Endothelial cell of umbilical vein (primary cell): Measurements from ENCODE around the gene ATP13A2. TPM values are rescaled to one million over a fixed set of nuclear protein-coding genes. Genes with fewer than 3 reads are reported as not detected.

Experiments used
- BruUV-seq: library from RNA; stranded (reverse); fragments of 400-500 nt; replicated peaks from 2 replicates; lab custom pipeline; 2021; lab: Mats Ljungman, UMichigan
- CTCF ChIA-PET: fragments of 300-600, 350-600 bp; sonication (Branson Sonifier 250); formaldehyde crosslinking; loops from one replicate; lab custom pipeline; 2021; ENCODE audit warnings: antibody characterized with exemption, inconsistent platforms; lab: Charles Lee
- POLR2A ChIA-PET: fragments of 300-600, 350-600 bp; sonication (Branson Sonifier 250); formaldehyde crosslinking; loops from one replicate; lab custom pipeline; 2021; ENCODE audit warnings: antibody characterized with exemption, inconsistent platforms; lab: Charles Lee
- DNase-seq: peaks from one replicate; pipeline ENCODE4 v3.0.0-alpha.2; 2011; ENCODE audit warnings: low read depth, low spot score
- FAIRE-seq: peaks from 2 replicates; lab custom pipeline; 2011; peaks lifted over from hg19 to GRCh38; lab: Jason Lieb, UNC
- H2AFZ ChIP-seq: 2 replicates; pipeline ENCODE4 v1.6.0; 2012; ENCODE audit warnings: low read depth, low read length, control low read depth, inconsistent platforms
- H3K27ac ChIP-seq: 2 replicates; pipeline ENCODE4 v1.5.1; 2011; ENCODE audit warnings: low read depth, mild to moderate bottlenecking, control low read depth, low read length, moderate library complexity; ENCODE audit not compliant: insufficient read depth
- H3K27me3 ChIP-seq, 2 experiments: 2 replicates each; pipeline versions ENCODE4 v1.6.0 to v1.6.1; 2011; ENCODE audit warnings: low read length in 2 of 2, mixed read lengths in 1 of 2; ENCODE audit not compliant: control insufficient read depth in 2 of 2, insufficient read depth in 2 of 2
- H3K36me3 ChIP-seq, 2 experiments: 2 replicates in 1 of 2; 3 replicates in 1 of 2; pipeline ENCODE4 v1.5.1; 2011; ENCODE audit warnings: low read length in 2 of 2, mild to moderate bottlenecking in 1 of 2, moderate library complexity in 1 of 2; ENCODE audit not compliant: control insufficient read depth in 2 of 2, insufficient read depth in 2 of 2; ENCODE audit errors: extremely low read depth in 1 of 2
- H3K4me1 ChIP-seq: 3 replicates; pipeline ENCODE4 v1.5.1; 2011; ENCODE audit warnings: mild to moderate bottlenecking, low read length; ENCODE audit not compliant: control insufficient read depth, insufficient read depth; ENCODE audit errors: extremely low read depth
- H3K4me2 ChIP-seq: 2 replicates; pipeline ENCODE4 v1.6.1; 2011; ENCODE audit warnings: low read length, control low read depth, mixed read lengths; ENCODE audit not compliant: insufficient read depth
- H3K4me3 ChIP-seq, 3 experiments: fragments of 200-600 bp in 1 of 3; sonication (generic), shearing (Covaris generic) in 1 of 3; replicated peaks in 1 of 3; 2 replicates each; pipeline ENCODE4 v1.5.1; 2011 to 2016; ENCODE audit warnings: control low read depth in 3 of 3, low read length in 3 of 3, mild to moderate bottlenecking in 2 of 3, inconsistent platforms in 1 of 3, low read depth in 1 of 3, moderate library complexity in 1 of 3; ENCODE audit not compliant: insufficient read depth in 1 of 3
- H3K79me2 ChIP-seq: 2 replicates; pipeline ENCODE4 v1.6.0; 2012; ENCODE audit warnings: low read length, inconsistent platforms; ENCODE audit not compliant: control insufficient read depth, insufficient read depth
- H3K9ac ChIP-seq: replicated peaks from 2 replicates; pipeline ENCODE3; 2011; ENCODE audit warnings: low read length, control low read depth; ENCODE audit not compliant: insufficient read depth; ENCODE audit errors: extremely low read depth
- H3K9me1 ChIP-seq: replicated peaks from 3 replicates; pipeline ENCODE4 v1.6.0; 2011; ENCODE audit warnings: mild to moderate bottlenecking, low read length; ENCODE audit not compliant: control insufficient read depth, insufficient read depth; ENCODE audit errors: extremely low read depth
- H3K9me3 ChIP-seq: replicated peaks from 2 replicates; pipeline ENCODE4 v1.5.1; 2012; ENCODE audit warnings: low read length, inconsistent platforms; ENCODE audit not compliant: control insufficient read depth, insufficient read depth
- H4K20me1 ChIP-seq: replicated peaks from 2 replicates; pipeline ENCODE3; 2011; ENCODE audit warnings: mild to moderate bottlenecking, low read length; ENCODE audit not compliant: control insufficient read depth, insufficient read depth; ENCODE audit errors: extremely low read depth
- EZH2 ChIP-seq: IDR thresholded peaks from 2 replicates; pipeline ENCODE4 v1.6.1; 2012; ENCODE audit warnings: borderline replicate concordance, low read depth, mild to moderate bottlenecking, moderate library complexity, low read length, inconsistent platforms; ENCODE audit not compliant: severe bottlenecking
- FOS ChIP-seq: IDR thresholded peaks from 2 replicates; pipeline ENCODE4 v1.6.1; 2011; ENCODE audit warnings: mild to moderate bottlenecking, low read length, moderate library complexity, borderline replicate concordance; ENCODE audit not compliant: insufficient read depth
- GATA2 ChIP-seq: IDR thresholded peaks from 2 replicates; pipeline ENCODE4 v1.7.0; 2011; ENCODE audit warnings: low read depth, mild to moderate bottlenecking, moderate library complexity, mixed read lengths, low read length; ENCODE audit not compliant: insufficient read length, insufficient read depth
- JUN ChIP-seq: IDR thresholded peaks from 2 replicates; pipeline ENCODE4 v1.6.1; 2011; ENCODE audit warnings: borderline replicate concordance, low read depth; ENCODE audit not compliant: insufficient read length, insufficient read depth
- MAX ChIP-seq: IDR thresholded peaks from 2 replicates; pipeline ENCODE4 v1.6.1; 2011; ENCODE audit not compliant: insufficient read depth, insufficient read length
- MYC ChIP-seq: IDR thresholded peaks from one replicate; pipeline ENCODE4 v1.6.1; 2011; ENCODE audit warnings: mild to moderate bottlenecking, low read depth, low read length
- POLR2A ChIP-seq: IDR thresholded peaks from 2 replicates; pipeline ENCODE4 v1.6.1; 2012; ENCODE audit warnings: low read depth, mild to moderate bottlenecking, control low read depth, low read length
- POLR2AphosphoS5 ChIP-seq: IDR thresholded peaks from 2 replicates; pipeline ENCODE4 v1.6.1; 2012; ENCODE audit warnings: low read depth, mild to moderate bottlenecking, control low read depth, low read length, moderate library complexity; ENCODE audit not compliant: insufficient read depth
- dilution Hi-C: fragments of 300-500 bp; cut with MboI; formaldehyde crosslinking; loops from one replicate; pipeline ENCODE4 v1.15.0; 2019; ENCODE audit warnings: low sequenced_read_pairs; ENCODE audit not compliant: extremely low pct_ligation_motif_present
- intact Hi-C: fragments of 100-400 bp; cut with micrococcal nuclease; formaldehyde crosslinking; loops from one replicate; pipeline ENCODE4 v1.10.0; 2022
- polyA plus RNA-seq, 4 experiments: library from polyadenylated mRNA; depleted of rRNA in 3 of 4; stranded (reverse) in 3 of 4; unstranded in 1 of 4; fragments of >200 nt; gene quantifications; 2 replicates each; pipeline versions ENCODE4 v1.2.1 to v1.2.3, GENCODE V29; 2011 to 2012; ENCODE audit warnings: missing spikeins in 1 of 4
- total RNA-seq: library from RNA; stranded (reverse); gene quantifications from 2 replicates; pipeline ENCODE4 v1.2.3, GENCODE V29; 2021
- TF ChIP-seq, protein P1 (sequence below), 2 donors: IDR thresholded peaks; 1 replicate in 1 of 2; 2 replicates in 1 of 2; pipeline ENCODE4 v1.5.1; 2011; ENCODE audit warnings: low read length in 2 of 2, mild to moderate bottlenecking in 2 of 2, moderate library complexity in 2 of 2, control low read depth in 1 of 2, inconsistent platforms in 1 of 2, low read depth in 1 of 2; ENCODE audit not compliant: insufficient read depth in 1 of 2; ENCODE audit errors: extremely low read depth in 1 of 2

The ATP13A2 gene
- total and polyA plus RNA-seq, 2 donors (not counting 3 experiments of a cell fraction or from before 2014, with no cell fraction given): 44.9 to 60.6 TPM

- peaks cover 9% of the 10 kb centered on the region for H3K79me2 ChIP-seq
- peaks cover 8 to 10% of the 10 kb centered on the region in 2 experiments for H3K36me3 ChIP-seq
- no peak for FAIRE-seq
- H3K4me2 ChIP-seq: no peak overlapping the region
- H3K4me3 ChIP-seq: no peak overlapping the region
- H4K20me1 ChIP-seq: no peaks in the 10 kb centered on the region
- no peak overlapping the region for H3K9ac ChIP-seq
- ChIA-PET POLR2A (no interaction called here), CTCF (interaction anchor here (1.4 kb wide), 1 partner anchor 80 kb away, joined by 5 read pairs; no protein-coding TSS in a partner anchor)
- no TSS peak for BruUV-seq
- H3K27me3 ChIP-seq: no peaks in the 10 kb centered on the region
- H2AFZ ChIP-seq: no peak overlapping the region
- H3K9me1 ChIP-seq: no peaks in the 10 kb centered on the region
- no peak overlapping the region for H3K27ac ChIP-seq
- no peaks in the 10 kb centered on the region for H3K9me3 ChIP-seq
- no peak for DNase-seq
- dilution Hi-C loops: no loop called here
- TF ChIP-seq GATA2: no peak
- TF ChIP-seq MAX: no peak
- TF ChIP-seq FOS: no peak
- TF ChIP-seq MYC: no peak
- TF ChIP-seq POLR2A: no peak
- TF ChIP-seq, protein P1, sequence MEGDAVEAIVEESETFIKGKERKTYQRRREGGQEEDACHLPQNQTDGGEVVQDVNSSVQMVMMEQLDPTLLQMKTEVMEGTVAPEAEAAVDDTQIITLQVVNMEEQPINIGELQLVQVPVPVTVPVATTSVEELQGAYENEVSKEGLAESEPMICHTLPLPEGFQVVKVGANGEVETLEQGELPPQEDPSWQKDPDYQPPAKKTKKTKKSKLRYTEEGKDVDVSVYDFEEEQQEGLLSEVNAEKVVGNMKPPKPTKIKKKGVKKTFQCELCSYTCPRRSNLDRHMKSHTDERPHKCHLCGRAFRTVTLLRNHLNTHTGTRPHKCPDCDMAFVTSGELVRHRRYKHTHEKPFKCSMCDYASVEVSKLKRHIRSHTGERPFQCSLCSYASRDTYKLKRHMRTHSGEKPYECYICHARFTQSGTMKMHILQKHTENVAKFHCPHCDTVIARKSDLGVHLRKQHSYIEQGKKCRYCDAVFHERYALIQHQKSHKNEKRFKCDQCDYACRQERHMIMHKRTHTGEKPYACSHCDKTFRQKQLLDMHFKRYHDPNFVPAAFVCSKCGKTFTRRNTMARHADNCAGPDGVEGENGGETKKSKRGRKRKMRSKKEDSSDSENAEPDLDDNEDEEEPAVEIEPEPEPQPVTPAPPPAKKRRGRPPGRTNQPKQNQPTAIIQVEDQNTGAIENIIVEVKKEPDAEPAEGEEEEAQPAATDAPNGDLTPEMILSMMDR (IDR thresholded peaks at IDR 0.05; ENCODE audit: extremely low read depth in 1 of 2, insufficient read depth in 1 of 2, low read depth in 1 of 2, low read length in 2 of 2): no peak
- no peak for TF ChIP-seq EZH2
- no peak for TF ChIP-seq POLR2AphosphoS5
- no peak for TF ChIP-seq JUN
- intact Hi-C loops: no loop called here
- H3K4me1 ChIP-seq: no peaks in the 10 kb centered on the region
Measured at GRCh38 chr1:17040135-17040534, 28.4 kb upstream of the ATP13A2 start.
